SK-N-SH treated with all-trans-retinoic acid at 6 μM for 48 hours (cell line): ENCODE data around the gene RAC2.

Experiments
- ATAC-seq: fragments of 200-7000 bp; cut with Tn5 transposase; 3 replicates; pipeline ENCODE4 v1.9.1; 2020; ENCODE audit warnings: mild to moderate bottlenecking, moderate library complexity
- ARNTL ChIP-seq: fragments of 450-650 bp; formaldehyde crosslinking; IDR thresholded peaks from 2 replicates; pipeline ENCODE4 v1.5.0; 2020; ENCODE audit warnings: low read depth, mild to moderate bottlenecking, moderate library complexity, borderline replicate concordance
- BACH2 ChIP-seq: fragments of 250-450 bp; sonication (Bioruptor Pico); IDR thresholded peaks from 2 replicates; pipeline ENCODE4 v1.9.0; 2021; ENCODE audit warnings: mild to moderate bottlenecking, borderline replicate concordance
- CREB5 ChIP-seq: fragments of 250-450 bp; sonication (Bioruptor Pico); IDR thresholded peaks from 2 replicates; pipeline ENCODE4 v1.5.1; 2020; ENCODE audit warnings: low read depth, mild to moderate bottlenecking, moderate library complexity
- CSDC2 ChIP-seq: fragments of 250-450 bp; sonication (Bioruptor Pico); IDR thresholded peaks from 2 replicates; pipeline ENCODE4 v1.5.0; 2020; ENCODE audit warnings: mild to moderate bottlenecking, moderate library complexity
- CSRNP3 ChIP-seq: fragments of 250-450 bp; sonication (Bioruptor Pico); IDR thresholded peaks from 2 replicates; pipeline ENCODE4 v1.5.1; 2021; ENCODE audit warnings: mild to moderate bottlenecking, moderate library complexity
- ESRRG ChIP-seq: fragments of 250-450 bp; sonication (Bioruptor Pico); IDR thresholded peaks from 2 replicates; pipeline ENCODE4 v1.6.1; 2021; ENCODE audit warnings: mild to moderate bottlenecking
- GLIS3 ChIP-seq: fragments of 250-450 bp; sonication (Bioruptor Pico); IDR thresholded peaks from 2 replicates; pipeline ENCODE4 v1.5.0; 2020; ENCODE audit warnings: mild to moderate bottlenecking, moderate library complexity
- ISL1 ChIP-seq: fragments of 250-450 bp; sonication (Bioruptor Pico); IDR thresholded peaks from 2 replicates; pipeline ENCODE4 v2.1.2; 2022; ENCODE audit warnings: mild to moderate bottlenecking, moderate library complexity
- OSR1 ChIP-seq: fragments of 250-450 bp; sonication (Bioruptor Pico); IDR thresholded peaks from 2 replicates; pipeline ENCODE4 v1.8.0; 2022; ENCODE audit warnings: moderate library complexity, mild to moderate bottlenecking, inconsistent platforms
- PATZ1 ChIP-seq: fragments of 250-450 bp; sonication (Bioruptor Pico); IDR thresholded peaks from 2 replicates; pipeline ENCODE4 v1.8.0; 2020; ENCODE audit warnings: mild to moderate bottlenecking, moderate library complexity, borderline replicate concordance
- PPARA ChIP-seq: fragments of 250-450 bp; sonication (Bioruptor Pico); IDR thresholded peaks from 2 replicates; pipeline ENCODE4 v1.5.0; 2020; ENCODE audit warnings: mild to moderate bottlenecking, borderline replicate concordance
- RARB ChIP-seq: fragments of 250-450 bp; sonication (Bioruptor Pico); IDR thresholded peaks from 2 replicates; pipeline ENCODE4 v1.8.0; 2021; ENCODE audit warnings: mild to moderate bottlenecking, moderate library complexity
- TCF4 ChIP-seq: fragments of 250-450 bp; sonication (Bioruptor Pico); IDR thresholded peaks from 2 replicates; pipeline ENCODE4 v1.8.0; 2021; ENCODE audit warnings: mild to moderate bottlenecking, moderate library complexity, borderline replicate concordance
- TOX ChIP-seq: fragments of 250-450 bp; sonication (Bioruptor Pico); IDR thresholded peaks from 2 replicates; pipeline ENCODE4 v1.8.0; 2021; ENCODE audit warnings: mild to moderate bottlenecking, moderate library complexity, borderline replicate concordance
- TSHZ2 ChIP-seq: fragments of 250-450 bp; sonication (Bioruptor Pico); IDR thresholded peaks from 2 replicates; pipeline ENCODE4 v1.5.0; 2020; ENCODE audit warnings: mild to moderate bottlenecking, moderate library complexity
- ZC3H10 ChIP-seq: fragments of 250-450 bp; sonication (Bioruptor Pico); IDR thresholded peaks from 2 replicates; pipeline ENCODE4 v1.5.1; 2021; ENCODE audit warnings: mild to moderate bottlenecking, moderate library complexity
- ZFP3 ChIP-seq: fragments of 250-450 bp; sonication (Bioruptor Pico); IDR thresholded peaks from 2 replicates; pipeline ENCODE4 v1.5.0; 2020; ENCODE audit warnings: mild to moderate bottlenecking, moderate library complexity
- ZFP30 ChIP-seq: fragments of 450-650 bp; formaldehyde crosslinking; IDR thresholded peaks from 2 replicates; pipeline ENCODE4 v1.5.0; 2022; ENCODE audit warnings: mild to moderate bottlenecking, moderate library complexity
- ZNF565 ChIP-seq: fragments of 450-650 bp; formaldehyde crosslinking; conservative IDR thresholded peaks from 2 replicates; pipeline ENCODE4 v1.5.0; 2020; ENCODE audit warnings: low read depth, mild to moderate bottlenecking, moderate library complexity
- ZNF70 ChIP-seq: fragments of 450-650 bp; formaldehyde crosslinking; IDR thresholded peaks from 2 replicates; pipeline ENCODE4 v1.5.0; 2020; ENCODE audit warnings: mild to moderate bottlenecking, moderate library complexity
- ZNF8 ChIP-seq: fragments of 450-650 bp; formaldehyde crosslinking; IDR thresholded peaks from 2 replicates; pipeline ENCODE4 v1.5.0; 2020; ENCODE audit warnings: mild to moderate bottlenecking, moderate library complexity

Gene RAC2

GRCh38 chr22:37241351-37242142 is 2.5 kb downstream of the RAC2 start:
- ATAC-seq, result no peak
- TF ChIP-seq RARB (CRISPR knock-in tag) (no peak), ESRRG (CRISPR knock-in tag) (no peak), PATZ1 (CRISPR knock-in tag) (no peak), ARNTL (CRISPR knock-in tag) (no peak), TCF4 (CRISPR knock-in tag) (no peak), OSR1 (CRISPR knock-in tag) (no peak), CSDC2 (CRISPR knock-in tag) (no peak), ZFP3 (CRISPR knock-in tag) (no peak), TSHZ2 (no peak), CSRNP3 (CRISPR knock-in tag) (no peak), ZC3H10 (CRISPR knock-in tag) (no peak), ZNF70 (CRISPR knock-in tag) (no peak), ISL1 (CRISPR knock-in tag) (no peak), BACH2 (CRISPR knock-in tag) (no peak), GLIS3 (CRISPR knock-in tag) (no peak), ZNF565 (CRISPR knock-in tag) (no peak), ZFP30 (CRISPR knock-in tag) (no peak), CREB5 (no peak), ZNF8 (CRISPR knock-in tag) (no peak), TOX (CRISPR knock-in tag) (no peak)

GRCh38 chr22:37240941-37241320 is 3.1 kb downstream of the RAC2 start:
- ATAC-seq, result no peak
- TF ChIP-seq TOX (CRISPR knock-in tag) (no peak), ZNF565 (CRISPR knock-in tag) (no peak), CSRNP3 (CRISPR knock-in tag) (no peak), TSHZ2 (no peak), CREB5 (no peak), OSR1 (CRISPR knock-in tag) (no peak), ARNTL (CRISPR knock-in tag) (no peak), ESRRG (CRISPR knock-in tag) (no peak), ZFP30 (CRISPR knock-in tag) (no peak), PATZ1 (CRISPR knock-in tag) (no peak), PPARA (CRISPR knock-in tag) (no peak), ZNF70 (CRISPR knock-in tag) (no peak), RARB (CRISPR knock-in tag) (no peak)
- TF ChIP-seq, all 23 proteins: peak for 0
